D721Med (cell line): ENCODE measurements around the gene CHCHD6.

Experiments
- DNase-seq: peaks from one replicate; pipeline ENCODE4 v3.0.0; 2011; ENCODE audit warnings: low spot score; ENCODE audit not compliant: insufficient read length
- FAIRE-seq: peaks from 2 replicates; lab custom pipeline; 2011; peaks lifted over from hg19 to GRCh38; lab: Jason Lieb, UNC
- CTCF ChIP-seq: IDR thresholded peaks from 2 replicates; pipeline ENCODE4 v1.5.1; 2012; ENCODE audit warnings: mild to moderate bottlenecking, control low read depth; ENCODE audit not compliant: insufficient read depth; ENCODE audit errors: missing control alignments

CHCHD6 gene

GRCh38 chr3:126907557-126907956 is 203.5 kb downstream of the CHCHD6 start:
- FAIRE-seq (no peak), DNase-seq (no peak)
- TF ChIP-seq CTCF: no peak

- no peak for TF ChIP-seq CTCF
- DNase-seq (no peak), FAIRE-seq (no peak)
These were observed 204.8 kb downstream of the CHCHD6 start for GRCh38 chr3:126908752-126909275.

- FAIRE-seq (no peak), DNase-seq (no peak)
- no peak for TF ChIP-seq CTCF
These were observed 206.2 kb downstream of the CHCHD6 start for GRCh38 chr3:126910231-126910630.

GRCh38 chr3:126911162-126912026 is 207.4 kb downstream of the CHCHD6 start:
- DNase-seq (no peak), FAIRE-seq (no peak)
- TF ChIP-seq CTCF: no peak

GRCh38 chr3:126912027-126912422 is 208.0 kb downstream of the CHCHD6 start:
- no peak for TF ChIP-seq CTCF
- FAIRE-seq (no peak), DNase-seq (no peak)

- DNase-seq (no peak), FAIRE-seq (no peak)
- TF ChIP-seq CTCF: no peak
These were observed 208.6 kb downstream of the CHCHD6 start for GRCh38 chr3:126912491-126913195.

GRCh38 chr3:126913524-126913923 is 209.5 kb downstream of the CHCHD6 start:
- no peak for TF ChIP-seq CTCF
- DNase-seq (no peak), FAIRE-seq (no peak)
